Loucy (cell line): ENCODE data around the gene RGS16.

ENCODE experiments used
- H2AFZ ChIP-seq: fragments of 200-600 bp; sonication (generic); 2 replicates; pipeline ENCODE4 v1.6.0; 2016; ENCODE audit warnings: antibody characterized with exemption, mild to moderate bottlenecking, low read length, moderate library complexity
- H3F3A ChIP-seq: fragments of 200-600 bp; 2 replicates; pipeline ENCODE4 v1.6.0; 2016; ENCODE audit warnings: antibody characterized with exemption, low read depth, mild to moderate bottlenecking
- H3K27me3 ChIP-seq: fragments of 200-600 bp; sonication (generic); 2 replicates; pipeline ENCODE4 v1.6.1; 2014; ENCODE audit warnings: low read length, mild to moderate bottlenecking; ENCODE audit not compliant: insufficient read depth, poor library complexity, severe bottlenecking
- H3K36me3 ChIP-seq: fragments of 200-600 bp; sonication (generic); 2 replicates; pipeline ENCODE4 v1.6.1; 2016; ENCODE audit warnings: low read length; ENCODE audit not compliant: insufficient read depth
- H3K4me1 ChIP-seq: fragments of 200-600 bp; sonication (generic); 2 replicates; pipeline ENCODE4 v1.5.1; 2014; ENCODE audit warnings: low read length, mild to moderate bottlenecking; ENCODE audit not compliant: insufficient read depth, poor library complexity, severe bottlenecking
- H3K4me2 ChIP-seq: fragments of 200-600 bp; sonication (generic); 2 replicates; pipeline ENCODE4 v1.6.0; 2014; ENCODE audit warnings: antibody characterized with exemption, low read length, low read depth, mild to moderate bottlenecking; ENCODE audit not compliant: poor library complexity, severe bottlenecking
- H3K4me3 ChIP-seq: fragments of 200-600 bp; sonication (generic); 2 replicates; pipeline ENCODE4 v1.5.1; 2014; ENCODE audit warnings: low read length, mild to moderate bottlenecking, mixed read lengths; ENCODE audit not compliant: poor library complexity, severe bottlenecking
- H3K79me2 ChIP-seq: fragments of 200-600 bp; sonication (generic); 2 replicates; pipeline ENCODE4 v1.6.1; 2014; ENCODE audit warnings: low read length; ENCODE audit not compliant: insufficient read depth
- H3K9ac ChIP-seq: fragments of 200-600 bp; sonication (generic); 2 replicates; pipeline ENCODE4 v1.6.0; 2014; ENCODE audit warnings: mild to moderate bottlenecking, low read depth, low read length, moderate library complexity; ENCODE audit not compliant: poor library complexity, severe bottlenecking
- H3K9me2 ChIP-seq: fragments of 200-600 bp; sonication (generic); replicated peaks from 2 replicates; pipeline ENCODE4 v1.6.1; 2016; ENCODE audit warnings: low read depth, low read length, mixed read lengths
- H3K9me3 ChIP-seq: fragments of 200-600 bp; sonication (generic); 2 replicates; pipeline ENCODE4 v1.6.1; 2014; ENCODE audit warnings: mild to moderate bottlenecking, antibody characterized with exemption, low read length, low read depth; ENCODE audit not compliant: insufficient read depth
- H4K20me1 ChIP-seq: fragments of 200-600 bp; sonication (generic); 2 replicates; pipeline ENCODE4 v1.6.0; 2014; ENCODE audit warnings: antibody characterized with exemption, low read length, mild to moderate bottlenecking; ENCODE audit not compliant: insufficient read depth, poor library complexity, severe bottlenecking
- CTCF ChIP-seq: fragments of 200-600 bp; sonication (generic); conservative IDR thresholded peaks from 2 replicates; pipeline ENCODE4 v1.5.1; 2014; ENCODE audit warnings: mild to moderate bottlenecking, antibody characterized with exemption, low read length
- EZH2phosphoT487 ChIP-seq: fragments of 200-600 bp; IDR thresholded peaks from 2 replicates; pipeline ENCODE4 v1.6.1; 2018; ENCODE audit warnings: antibody characterized with exemption, mild to moderate bottlenecking, moderate library complexity, borderline replicate concordance

Gene RGS16

GRCh38 chr1:182603646-182604174, 479 bp downstream of the RGS16 start:
- Histone ChIP-seq H3F3A (no peaks in the 10 kb centered on the region; the same call in 1 of the 2 replicates), H3K9me3 (no peaks in the 10 kb centered on the region), H2AFZ (peak overlapping the region; percentile 76), H3K4me1 (peaks cover 31% of the 10 kb centered on the region), H3K27me3 (no peaks in the 10 kb centered on the region), H3K9me2 (no peaks in the 10 kb centered on the region), H3K4me2 (peak overlapping the region; percentile 84), H3K4me3 (peak overlapping the region; percentile 76), H4K20me1 (no peaks in the 10 kb centered on the region), H3K9ac (peak overlapping the region; percentile 71), H3K36me3 (no peaks in the 10 kb centered on the region), H3K79me2 (0 out of 2 replicates have a peak, but pooled peaks cover 2% of the 10 kb centered on the region)
- no peak for TF ChIP-seq EZH2phosphoT487
- no peak for TF ChIP-seq CTCF

- H2AFZ ChIP-seq = no peak overlapping the region
- H3K9me3 ChIP-seq = no peaks in the 10 kb centered on the region
- H4K20me1 ChIP-seq = no peaks in the 10 kb centered on the region
- H3K4me2 ChIP-seq = peak overlapping the region; percentile 84
- H3K27me3 ChIP-seq = no peaks in the 10 kb centered on the region
- peaks cover 31% of the 10 kb centered on the region for H3K4me1 ChIP-seq
- peak overlapping the region; percentile 76 for H3K4me3 ChIP-seq
- H3K9me2 ChIP-seq = no peaks in the 10 kb centered on the region
- no peaks in the 10 kb centered on the region; the same call in 1 of the 2 replicates for H3F3A ChIP-seq
- peak overlapping the region; percentile 71 for H3K9ac ChIP-seq
- 0 out of 2 replicates have a peak, but pooled peaks cover 2% of the 10 kb centered on the region for H3K79me2 ChIP-seq
- TF ChIP-seq CTCF (no peak), EZH2phosphoT487 (no peak)
- H3K36me3 ChIP-seq = no peaks in the 10 kb centered on the region
Observed at GRCh38 chr1:182602935-182603645, 1.1 kb downstream of the RGS16 start.

- Histone ChIP-seq H3K4me3 (no peak overlapping the region), H3K4me1 (peaks cover 25% of the 10 kb centered on the region), H3K9me2 (no peaks in the 10 kb centered on the region), H3K36me3 (no peaks in the 10 kb centered on the region), H4K20me1 (no peaks in the 10 kb centered on the region), H3K27me3 (no peaks in the 10 kb centered on the region), H3K79me2 (0 out of 2 replicates have a peak, but pooled peaks cover 2% of the 10 kb centered on the region), H3F3A (no peaks in the 10 kb centered on the region; the same call in 1 of the 2 replicates), H3K9ac (no peak overlapping the region), H3K9me3 (no peaks in the 10 kb centered on the region), H2AFZ (no peak overlapping the region), H3K4me2 (peak overlapping the region; percentile 11)
- TF ChIP-seq EZH2phosphoT487 (no peak), CTCF (no peak)
Observed at GRCh38 chr1:182601913-182602312, 2.3 kb downstream of the RGS16 start.
